ENCODE measurements around the gene MRGPRG.

DNA sequence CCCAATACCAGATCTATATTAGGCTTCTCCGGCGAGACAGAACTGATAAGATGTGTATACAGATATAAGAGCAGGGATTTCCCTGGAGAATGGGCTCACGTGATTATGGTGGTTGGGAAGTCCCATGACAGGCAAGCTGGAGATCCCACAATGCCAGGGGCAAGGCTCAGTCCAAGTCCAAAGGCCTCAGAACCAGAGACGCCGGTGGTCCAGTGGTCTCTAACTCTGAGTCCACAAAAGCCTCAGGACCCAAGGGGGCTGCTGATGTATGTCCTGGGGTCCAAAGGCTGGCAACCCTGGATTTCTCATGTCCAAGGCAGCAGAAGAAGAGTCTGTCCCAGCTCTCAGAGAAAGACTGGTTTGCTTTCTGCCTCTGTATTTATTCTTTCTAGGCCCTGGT, 37.7 kb downstream of the MRGPRG start:
- TF ChIP-seq, protein P1, sequence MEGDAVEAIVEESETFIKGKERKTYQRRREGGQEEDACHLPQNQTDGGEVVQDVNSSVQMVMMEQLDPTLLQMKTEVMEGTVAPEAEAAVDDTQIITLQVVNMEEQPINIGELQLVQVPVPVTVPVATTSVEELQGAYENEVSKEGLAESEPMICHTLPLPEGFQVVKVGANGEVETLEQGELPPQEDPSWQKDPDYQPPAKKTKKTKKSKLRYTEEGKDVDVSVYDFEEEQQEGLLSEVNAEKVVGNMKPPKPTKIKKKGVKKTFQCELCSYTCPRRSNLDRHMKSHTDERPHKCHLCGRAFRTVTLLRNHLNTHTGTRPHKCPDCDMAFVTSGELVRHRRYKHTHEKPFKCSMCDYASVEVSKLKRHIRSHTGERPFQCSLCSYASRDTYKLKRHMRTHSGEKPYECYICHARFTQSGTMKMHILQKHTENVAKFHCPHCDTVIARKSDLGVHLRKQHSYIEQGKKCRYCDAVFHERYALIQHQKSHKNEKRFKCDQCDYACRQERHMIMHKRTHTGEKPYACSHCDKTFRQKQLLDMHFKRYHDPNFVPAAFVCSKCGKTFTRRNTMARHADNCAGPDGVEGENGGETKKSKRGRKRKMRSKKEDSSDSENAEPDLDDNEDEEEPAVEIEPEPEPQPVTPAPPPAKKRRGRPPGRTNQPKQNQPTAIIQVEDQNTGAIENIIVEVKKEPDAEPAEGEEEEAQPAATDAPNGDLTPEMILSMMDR (IDR thresholded peaks at IDR 0.05; ENCODE audit: poor library complexity), result no peak
- TF ChIP-seq EZH2 (IDR thresholded peaks at IDR 0.05; ENCODE audit: borderline replicate concordance), result no peak

Measured in hepatocyte (in vitro differentiated cells).